Hematopoietic multipotent progenitor cell treated with erythropoietin and hydrocortisone succinate and interleukin-3 and kit ligand, for 15 days (in vitro differentiated cells): ENCODE data around the gene SGPP1.
"Not testable (repeated sequence)": the region's sequence is repeated elsewhere in the genome, so short reads cannot be mapped to it uniquely, and the experiment has no call there.

Experiments used
- DNase-seq: peaks from one replicate; pipeline ENCODE4 v3.0.0-alpha.2; 2015; ENCODE audit warnings: low spot score

The SGPP1 gene

DNA sequence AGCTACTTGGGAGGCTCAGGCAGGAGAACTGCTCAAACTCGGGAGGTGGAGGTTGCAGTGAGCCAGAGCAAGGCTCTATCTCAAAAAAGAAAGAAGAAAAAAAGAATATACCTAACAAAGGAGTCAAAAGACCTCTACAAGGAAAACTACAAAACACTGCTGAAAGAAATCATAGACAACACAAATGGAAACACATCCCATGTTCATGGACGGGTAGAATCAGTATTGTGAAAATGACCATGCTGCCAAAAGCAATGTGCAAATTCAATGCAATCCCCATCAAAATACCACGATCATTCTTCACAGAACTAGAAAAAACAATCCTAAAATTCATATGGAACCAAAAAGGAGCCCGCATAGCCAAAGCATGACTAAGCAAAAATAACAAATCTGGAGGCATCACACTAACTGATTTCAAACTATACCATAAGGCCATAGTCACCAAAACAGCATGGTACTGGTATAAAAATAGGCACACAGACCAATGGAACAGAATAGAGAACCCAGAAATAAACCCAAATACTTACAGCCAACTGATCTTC is 91.7 kb downstream of the SGPP1 start:
- not testable (repeated sequence) for DNase-seq
